Panc1 (cell line): Measurements from ENCODE around the gene LBHD1. TPM values are rescaled to one million over a fixed set of nuclear protein-coding genes. Genes with fewer than 3 reads are reported as not detected.
"Not testable (repeated sequence)": the region's sequence is repeated elsewhere in the genome, so short reads cannot be mapped to it uniquely, and the experiment has no call there.

Source experiments
- ATAC-seq: fragments of 200-7000 bp; cut with Tn5 transposase; 2 replicates; pipeline ENCODE4 v1.9.1; 2020; ENCODE audit warnings: mild to moderate bottlenecking, moderate library complexity
- BruUV-seq: library from RNA; stranded (reverse); fragments of 400-500 nt; replicated peaks from 2 replicates; lab custom pipeline; 2021; lab: Mats Ljungman, UMichigan
- CTCF ChIA-PET: fragments of 300-600 bp; sonication (Branson Sonifier 250); formaldehyde crosslinking; loops from one replicate; lab custom pipeline; 2022; ENCODE audit warnings: antibody characterized with exemption; lab: Charles Lee
- POLR2A ChIA-PET: fragments of 300-600 bp; sonication (Branson Sonifier 250); formaldehyde crosslinking; loops from one replicate; lab custom pipeline; 2022; ENCODE audit warnings: antibody characterized with exemption; lab: Charles Lee
- DNase-seq: peaks from one replicate; pipeline ENCODE4 v3.0.0-alpha.2; 2010; ENCODE audit warnings: low read depth, low spot score
- H3K27ac ChIP-seq: 2 replicates; pipeline ENCODE4 v1.5.1; 2011; ENCODE audit warnings: mild to moderate bottlenecking, low read length, inconsistent platforms
- H3K27me3 ChIP-seq: fragments of 200-500 bp; sonication (Bioruptor generic); 2 replicates; pipeline ENCODE4 v1.6.0; 2014; ENCODE audit warnings: low read length, inconsistent platforms; ENCODE audit not compliant: control insufficient read depth, insufficient read depth
- H3K36me3 ChIP-seq: fragments of 200-500 bp; sonication (Bioruptor generic); 2 replicates; pipeline ENCODE4 v1.5.1; 2014; ENCODE audit warnings: inconsistent platforms, mild to moderate bottlenecking, low read length, moderate library complexity; ENCODE audit not compliant: control insufficient read depth, insufficient read depth
- H3K4me1 ChIP-seq: 2 replicates; pipeline ENCODE4 v1.5.1; 2011; ENCODE audit warnings: inconsistent platforms, mild to moderate bottlenecking, low read length, moderate library complexity; ENCODE audit not compliant: control insufficient read depth, insufficient read depth
- H3K4me3 ChIP-seq, 2 experiments: 2 replicates each; pipeline ENCODE4 v1.5.1; 2011 to 2012; ENCODE audit warnings: low read depth in 2 of 2, low read length in 2 of 2, mild to moderate bottlenecking in 2 of 2, inconsistent platforms in 1 of 2, moderate library complexity in 1 of 2
- H3K9me3 ChIP-seq: fragments of 200-500 bp; sonication (Bioruptor generic); 2 replicates; pipeline ENCODE4 v1.5.1; 2014; ENCODE audit warnings: low read depth, mild to moderate bottlenecking, inconsistent platforms, low read length, moderate library complexity; ENCODE audit not compliant: control insufficient read depth, insufficient read depth
- CTCF ChIP-seq: fragments of 450-650 bp; IDR thresholded peaks from 2 replicates; pipeline ENCODE4 v1.5.1; 2017; ENCODE audit warnings: mild to moderate bottlenecking
- POLR2AphosphoS5 ChIP-seq: IDR thresholded peaks from 2 replicates; pipeline ENCODE4 v1.6.1; 2012; ENCODE audit warnings: mild to moderate bottlenecking, low read depth, low read length, moderate library complexity
- REST ChIP-seq, 2 experiments: IDR thresholded peaks; 2 replicates each; pipeline ENCODE4 v1.6.1; 2011 to 2012; ENCODE audit warnings: low read depth in 2 of 2, control low read depth in 1 of 2, low read length in 1 of 2, mild to moderate bottlenecking in 1 of 2, moderate library complexity in 1 of 2; ENCODE audit not compliant: insufficient read depth in 1 of 2
- SIN3A ChIP-seq: IDR thresholded peaks from 2 replicates; pipeline ENCODE4 v1.6.1; 2012; ENCODE audit warnings: low read depth, mild to moderate bottlenecking, low read length, moderate library complexity, borderline replicate concordance; ENCODE audit not compliant: insufficient read depth
- TCF7L2 ChIP-seq: IDR thresholded peaks from 2 replicates; pipeline ENCODE4 v1.6.1; 2011; ENCODE audit warnings: mild to moderate bottlenecking, low read depth, low read length, inconsistent platforms
- in situ Hi-C: cut with HindIII; loops from 2 replicates; pipeline ENCODE4 v1.10.0; 2016; ENCODE audit warnings: low sequenced_read_pairs, low pct_unique_long_range_greater_than_20kb
- intact Hi-C: fragments of 100-400 bp; cut with micrococcal nuclease; formaldehyde crosslinking; loops from one replicate; pipeline ENCODE4 v1.10.0; 2022; ENCODE audit not compliant: unreplicated experiment
- total RNA-seq: library from RNA; stranded (reverse); gene quantifications from one replicate; pipeline ENCODE4 v1.2.1, GENCODE V29; 2021; ENCODE audit not compliant: unreplicated experiment

LBHD1 gene
- total RNA-seq, 1 experiment from 2014 or later: 15.5 TPM

- no TSS peak for BruUV-seq
- Histone ChIP-seq H3K27me3 (no peaks in the 10 kb centered on the region), H3K4me1 (peaks cover 14% of the 10 kb centered on the region), H3K9me3 (no peaks in the 10 kb centered on the region), H3K27ac (peak within 1 kb of the TSS; percentile 98), H3K36me3 (peaks cover 8% of the 10 kb centered on the region; the same call in 1 of the 2 replicates), H3K4me3 (peak within 1 kb of the TSS; percentile 81 to 94)
- intact Hi-C loops (no loop called here), in situ Hi-C loops (no loop called here)
- POLR2A ChIA-PET: interaction anchor here (0.6 to 0.8 kb wide), 6 partner anchors 22 to 79 kb away, joined by 3 to 14 read pairs (median 4); no protein-coding TSS in a partner anchor
- TF ChIP-seq POLR2AphosphoS5 (peak; percentile 91), REST (IDR thresholded peaks at IDR 0.05; ENCODE audit: insufficient read depth in 1 of 2, low read depth in 2 of 2, low read length in 1 of 2) (no peak), SIN3A (peak; percentile 60; the same call in 1 of the 2 replicates)
- CTCF ChIA-PET: interaction anchor here (0.7 kb wide), 1 partner anchor 229 kb away, joined by 3 read pairs; no protein-coding TSS in a partner anchor
- ATAC-seq (peak; percentile 99), DNase-seq (peak; percentile 85)
These were observed 50.2 kb downstream of the LBHD1 start, which contains the start of gene B3GAT3 for GRCh38 chr11:62621567-62622470. B3GAT3 (minus strand) TSS chr11:62621986; CDS start chr11:62621947, 39 bp downstream.

- no peak for TF ChIP-seq TCF7L2
- TF ChIP-seq POLR2AphosphoS5: no peak
- no peak for TF ChIP-seq SIN3A
- TF ChIP-seq CTCF: no peak
- no peak for TF ChIP-seq REST (IDR thresholded peaks at IDR 0.05; ENCODE audit: insufficient read depth in 1 of 2, low read depth in 2 of 2, low read length in 1 of 2)
- CTCF ChIA-PET: no interaction called here
- H3K27ac ChIP-seq: peak overlapping the region; percentile 98
- H3K4me1 ChIP-seq: peaks cover 14% of the 10 kb centered on the region
- no TSS peak for BruUV-seq
- POLR2A ChIA-PET: interaction anchor here (0.7 kb wide), 1 partner anchor 78 kb away, joined by 3 read pairs; no protein-coding TSS in a partner anchor
- no peaks in the 10 kb centered on the region for H3K27me3 ChIP-seq
- peak overlapping the region; percentile 81 to 94 for H3K4me3 ChIP-seq
- H3K9me3 ChIP-seq: no peaks in the 10 kb centered on the region
- in situ Hi-C loops (no loop called here), intact Hi-C loops (no loop called here)
- ATAC-seq (no peak), DNase-seq (no peak)
- peaks cover 4% of the 10 kb centered on the region; the same call in 1 of the 2 replicates for H3K36me3 ChIP-seq
These were observed 51.0 kb downstream of the LBHD1 start for GRCh38 chr11:62621027-62621566.

GRCh38 chr11:62616957-62617356 lies 55.1 kb downstream of the LBHD1 start:
- intact Hi-C loops, H3K4me3 ChIP-seq, POLR2A ChIA-PET, BruUV-seq, H3K27me3 ChIP-seq, H3K27ac ChIP-seq, in situ Hi-C loops, H3K36me3 ChIP-seq, DNase-seq, H3K9me3 ChIP-seq, ATAC-seq: not testable (repeated sequence)
- CTCF ChIA-PET: interaction anchor here (0.5 to 0.6 kb wide), 2 partner anchors 46 to 83 kb away, joined by 3 to 7 read pairs; no protein-coding TSS in a partner anchor
- peaks cover 19% of the 10 kb centered on the region for H3K4me1 ChIP-seq
